ENCODE measurements around the gene TRPM6.
"Not testable (repeated sequence)": the region's sequence is repeated elsewhere in the genome, so short reads cannot be mapped to it uniquely, and the experiment has no call there.

TRPM6 gene, protein sequence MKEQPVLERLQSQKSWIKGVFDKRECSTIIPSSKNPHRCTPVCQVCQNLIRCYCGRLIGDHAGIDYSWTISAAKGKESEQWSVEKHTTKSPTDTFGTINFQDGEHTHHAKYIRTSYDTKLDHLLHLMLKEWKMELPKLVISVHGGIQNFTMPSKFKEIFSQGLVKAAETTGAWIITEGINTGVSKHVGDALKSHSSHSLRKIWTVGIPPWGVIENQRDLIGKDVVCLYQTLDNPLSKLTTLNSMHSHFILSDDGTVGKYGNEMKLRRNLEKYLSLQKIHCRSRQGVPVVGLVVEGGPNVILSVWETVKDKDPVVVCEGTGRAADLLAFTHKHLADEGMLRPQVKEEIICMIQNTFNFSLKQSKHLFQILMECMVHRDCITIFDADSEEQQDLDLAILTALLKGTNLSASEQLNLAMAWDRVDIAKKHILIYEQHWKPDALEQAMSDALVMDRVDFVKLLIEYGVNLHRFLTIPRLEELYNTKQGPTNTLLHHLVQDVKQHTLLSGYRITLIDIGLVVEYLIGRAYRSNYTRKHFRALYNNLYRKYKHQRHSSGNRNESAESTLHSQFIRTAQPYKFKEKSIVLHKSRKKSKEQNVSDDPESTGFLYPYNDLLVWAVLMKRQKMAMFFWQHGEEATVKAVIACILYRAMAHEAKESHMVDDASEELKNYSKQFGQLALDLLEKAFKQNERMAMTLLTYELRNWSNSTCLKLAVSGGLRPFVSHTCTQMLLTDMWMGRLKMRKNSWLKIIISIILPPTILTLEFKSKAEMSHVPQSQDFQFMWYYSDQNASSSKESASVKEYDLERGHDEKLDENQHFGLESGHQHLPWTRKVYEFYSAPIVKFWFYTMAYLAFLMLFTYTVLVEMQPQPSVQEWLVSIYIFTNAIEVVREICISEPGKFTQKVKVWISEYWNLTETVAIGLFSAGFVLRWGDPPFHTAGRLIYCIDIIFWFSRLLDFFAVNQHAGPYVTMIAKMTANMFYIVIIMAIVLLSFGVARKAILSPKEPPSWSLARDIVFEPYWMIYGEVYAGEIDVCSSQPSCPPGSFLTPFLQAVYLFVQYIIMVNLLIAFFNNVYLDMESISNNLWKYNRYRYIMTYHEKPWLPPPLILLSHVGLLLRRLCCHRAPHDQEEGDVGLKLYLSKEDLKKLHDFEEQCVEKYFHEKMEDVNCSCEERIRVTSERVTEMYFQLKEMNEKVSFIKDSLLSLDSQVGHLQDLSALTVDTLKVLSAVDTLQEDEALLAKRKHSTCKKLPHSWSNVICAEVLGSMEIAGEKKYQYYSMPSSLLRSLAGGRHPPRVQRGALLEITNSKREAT (N-terminal part only)

DNA sequence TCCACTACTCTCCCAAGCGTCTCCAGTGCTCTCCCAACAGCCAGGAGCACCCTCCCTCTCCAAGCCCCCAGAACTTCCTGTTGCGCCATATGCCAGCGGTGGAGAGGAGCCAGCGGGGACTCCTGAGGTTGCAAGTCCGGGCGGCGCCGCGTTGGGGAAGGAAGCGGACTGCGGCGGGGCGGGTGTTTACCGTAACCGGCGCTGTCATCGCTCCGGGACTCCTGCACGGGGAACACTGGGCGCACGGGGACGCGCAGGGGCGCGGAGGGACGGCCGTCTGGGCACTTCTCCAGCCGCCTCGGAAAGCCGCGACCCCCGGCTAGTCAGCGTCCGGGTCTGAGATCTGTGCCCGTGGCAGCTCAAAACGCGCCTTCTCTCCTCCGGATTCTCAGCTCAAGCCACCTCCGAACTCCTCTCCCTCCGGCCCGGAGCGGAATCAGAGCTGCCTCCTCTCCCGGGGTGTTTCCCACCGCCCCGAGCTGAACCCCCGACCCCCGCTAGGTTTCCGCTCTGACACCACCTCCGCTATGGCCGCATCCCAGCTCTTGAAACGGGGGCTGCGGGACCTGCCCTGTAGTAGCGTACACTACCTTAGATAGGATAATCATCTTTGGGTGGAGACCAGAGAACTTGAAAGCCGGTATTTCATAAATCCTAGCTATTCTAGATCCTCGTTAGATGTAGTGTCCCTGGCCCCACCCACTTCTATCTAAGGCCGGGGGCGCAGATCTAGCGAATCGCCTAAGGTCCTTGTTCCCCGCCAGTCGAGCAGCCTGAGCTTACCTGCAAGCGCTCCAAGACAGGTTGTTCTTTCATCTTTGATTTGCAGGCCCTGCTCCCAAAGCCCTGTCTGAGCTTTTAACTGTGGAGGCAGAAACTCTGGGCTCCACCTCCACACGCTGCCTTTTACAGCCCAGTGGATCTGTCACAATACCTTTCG, at the start of gene TRPM6:
TSS of gene TRPM6 (minus strand) at position 881 of the 940 bp plus-strand sequence. CDS start at position 816, 65 bp downstream.
- ATAC-seq, result no peak

- ATAC-seq, result no peak
Observed at GRCh38 chr9:74935008-74935407, 47.3 kb upstream of the TRPM6 start.

- no peak for ATAC-seq
Observed at GRCh38 chr9:74921737-74922136, 34.0 kb upstream of the TRPM6 start.

GRCh38 chr9:74920944-74921626, 33.4 kb upstream of the TRPM6 start:
- no peak for ATAC-seq

DNA sequence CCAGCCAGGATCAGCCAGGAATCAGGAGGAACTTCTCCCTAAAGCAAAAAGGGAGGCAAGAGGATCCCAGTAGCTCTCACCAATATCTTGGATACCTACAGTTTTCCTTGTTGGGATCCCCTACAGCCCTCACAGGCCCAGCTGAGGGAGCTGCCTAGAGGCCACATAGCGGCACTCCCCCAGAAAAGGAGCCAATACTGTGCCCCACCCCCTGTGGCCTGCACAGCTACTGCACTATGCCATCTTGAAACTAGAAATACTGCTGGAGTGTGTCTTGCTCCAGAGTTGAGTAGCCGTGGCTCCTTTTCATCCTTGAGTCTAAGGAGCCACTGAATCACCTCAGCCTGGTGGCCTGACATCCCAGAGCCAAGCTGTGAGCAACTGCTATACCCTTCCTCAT, 22.3 kb upstream of the TRPM6 start:
- no peak for ATAC-seq

DNA sequence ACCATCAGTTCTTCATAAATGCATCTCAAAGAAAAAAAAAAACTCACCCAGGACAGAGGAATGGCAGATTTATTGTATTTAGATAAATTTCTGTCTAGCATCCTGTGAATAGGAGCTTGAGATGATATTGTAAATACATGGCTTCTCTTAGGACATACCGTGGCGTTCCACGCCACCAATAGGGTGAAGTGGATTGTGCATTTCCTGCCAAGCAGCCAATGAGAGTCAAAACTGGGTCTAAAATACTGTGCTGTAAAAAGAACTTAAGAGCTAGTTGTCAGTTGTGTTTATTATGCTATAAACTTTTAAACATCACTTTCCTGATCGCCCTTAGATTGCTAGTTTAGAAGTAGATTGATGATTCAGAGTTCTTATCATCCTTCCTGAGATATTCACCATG, 20.9 kb upstream of the TRPM6 start:
- no peak for ATAC-seq

- no peak for ATAC-seq
Observed at GRCh38 chr9:74907085-74907484, 19.4 kb upstream of the TRPM6 start.

- no peak for ATAC-seq
Observed at GRCh38 chr9:74901001-74901400, 13.3 kb upstream of the TRPM6 start.

DNA sequence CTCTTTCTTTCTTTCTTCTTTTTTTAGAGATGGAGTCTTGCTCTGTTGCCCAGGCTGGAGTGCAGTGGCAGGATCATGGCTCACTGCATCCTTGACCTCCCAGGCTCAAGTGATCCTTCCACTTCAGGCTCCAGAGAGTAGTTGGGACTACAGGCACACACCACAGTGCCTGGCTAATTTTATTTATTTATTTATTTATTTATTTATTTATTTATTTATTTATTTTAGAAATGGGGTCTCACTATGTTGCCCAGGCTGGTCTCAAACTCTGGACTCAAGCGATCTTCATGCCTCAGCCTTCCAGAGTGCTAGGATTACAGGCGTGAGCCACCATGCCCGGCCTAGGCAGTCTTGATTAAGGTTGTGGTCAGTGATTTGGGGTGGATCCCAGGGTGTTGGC, 728 bp upstream of the TRPM6 start:
- ATAC-seq, result not testable (repeated sequence)

GRCh38 chr9:74887981-74888370, 255 bp upstream of the TRPM6 start:
- ATAC-seq, result no peak

DNA sequence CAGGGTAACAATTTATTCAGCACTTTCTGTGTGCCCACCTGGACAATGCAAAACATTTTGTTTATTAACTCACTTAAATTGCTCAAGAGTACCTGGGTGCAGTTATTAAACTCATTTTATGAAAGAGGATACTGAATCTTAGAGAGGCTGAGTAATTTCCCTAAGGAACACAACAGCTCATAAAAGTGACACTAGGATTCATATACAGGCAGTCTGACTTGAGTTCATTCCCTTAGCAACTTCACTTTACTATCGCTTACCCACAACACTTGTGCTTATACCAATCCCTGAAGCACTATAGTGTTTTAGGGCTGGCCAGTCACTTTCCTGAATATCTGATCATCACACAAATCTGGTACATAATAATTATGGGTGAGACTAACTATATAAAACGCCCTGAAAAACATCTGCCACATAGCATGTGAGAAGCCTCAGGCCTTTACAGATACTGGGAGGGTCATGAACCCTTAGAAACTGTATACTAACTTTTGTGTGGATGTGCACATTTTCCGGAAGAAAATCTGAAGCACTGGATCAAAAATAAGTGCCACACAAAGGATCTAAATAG, 11.3 kb downstream of the TRPM6 start:
- no peak for ATAC-seq

- no peak for ATAC-seq
Observed at GRCh38 chr9:74875656-74876055, 12.1 kb downstream of the TRPM6 start.

- ATAC-seq, result no peak
Observed at GRCh38 chr9:74874220-74874619, 13.5 kb downstream of the TRPM6 start.

- no peak for ATAC-seq
Observed at GRCh38 chr9:74872619-74873233, 15.0 kb downstream of the TRPM6 start.

GRCh38 chr9:74867483-74867882, 20.2 kb downstream of the TRPM6 start:
- ATAC-seq, result no peak

DNA sequence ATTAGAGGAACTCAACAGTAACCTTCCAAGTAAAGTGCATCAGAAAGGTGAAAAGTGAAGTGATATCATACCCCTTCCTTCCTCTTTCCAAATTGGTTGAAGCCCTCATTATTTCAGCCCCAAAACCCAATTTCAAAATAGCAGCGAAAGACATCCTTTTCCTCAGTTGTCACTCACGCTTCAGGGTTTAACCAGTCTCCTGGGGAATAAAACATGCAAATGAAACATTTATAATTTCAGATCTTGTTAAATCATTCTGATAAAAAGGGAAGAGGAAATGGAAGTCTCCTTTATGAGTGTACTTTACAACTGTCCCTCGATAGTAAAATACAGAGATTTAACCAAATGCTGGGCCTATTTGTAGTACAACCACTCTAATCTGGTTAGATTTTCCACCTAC, 22.5 kb downstream of the TRPM6 start:
- no peak for ATAC-seq

DNA sequence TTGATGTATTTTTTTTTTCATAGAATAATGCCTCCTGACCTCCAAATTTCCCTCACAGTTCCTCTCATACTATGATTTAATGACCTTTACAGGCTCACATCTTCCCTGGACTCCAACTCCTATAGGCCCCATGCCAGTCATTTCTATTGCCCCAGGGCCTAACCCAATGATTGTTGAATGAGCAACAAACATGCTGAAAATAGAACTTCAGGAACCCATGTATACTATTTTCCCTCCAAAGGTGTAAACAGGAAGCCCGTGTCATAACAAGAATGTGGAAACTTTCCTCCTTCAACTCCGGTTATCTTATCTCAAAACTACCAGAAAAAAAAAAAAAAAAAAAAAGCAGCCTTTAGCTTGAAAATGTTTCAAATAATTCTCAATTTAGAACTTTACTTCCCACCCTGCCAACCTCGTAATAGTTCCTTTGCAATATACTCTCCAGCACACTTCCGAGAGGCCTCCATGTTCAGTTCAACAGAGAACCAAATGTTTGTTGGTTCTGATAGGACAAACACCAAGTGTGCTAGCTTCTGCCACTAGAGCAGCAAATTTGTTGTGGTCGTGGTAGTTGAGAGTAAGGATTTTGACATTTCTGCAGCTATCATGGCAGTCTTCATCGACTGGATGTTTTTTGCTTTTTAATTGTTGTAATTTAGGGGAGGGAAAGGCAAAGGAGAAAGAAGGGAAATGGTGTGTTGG, 25.8 kb downstream of the TRPM6 start:
- no peak for ATAC-seq

DNA sequence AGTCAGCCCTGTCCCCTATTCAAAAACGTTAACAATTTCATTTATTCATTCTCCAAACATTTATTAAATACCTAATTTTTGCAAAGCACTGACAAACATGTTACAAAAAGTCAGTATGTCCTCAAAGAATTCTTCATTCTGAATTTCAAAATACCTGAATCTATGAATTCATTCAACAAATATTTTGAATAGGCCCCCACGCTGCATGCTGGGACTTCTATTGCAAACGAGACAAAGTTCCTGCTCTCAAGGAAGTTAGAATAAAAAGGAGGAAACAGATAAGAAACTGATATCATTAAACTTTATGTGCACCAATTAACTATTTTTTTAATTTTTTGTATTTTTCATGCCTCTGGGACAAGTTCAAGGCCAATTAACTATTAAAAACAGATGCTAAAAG, 26.6 kb downstream of the TRPM6 start:
- ATAC-seq, result no peak

DNA sequence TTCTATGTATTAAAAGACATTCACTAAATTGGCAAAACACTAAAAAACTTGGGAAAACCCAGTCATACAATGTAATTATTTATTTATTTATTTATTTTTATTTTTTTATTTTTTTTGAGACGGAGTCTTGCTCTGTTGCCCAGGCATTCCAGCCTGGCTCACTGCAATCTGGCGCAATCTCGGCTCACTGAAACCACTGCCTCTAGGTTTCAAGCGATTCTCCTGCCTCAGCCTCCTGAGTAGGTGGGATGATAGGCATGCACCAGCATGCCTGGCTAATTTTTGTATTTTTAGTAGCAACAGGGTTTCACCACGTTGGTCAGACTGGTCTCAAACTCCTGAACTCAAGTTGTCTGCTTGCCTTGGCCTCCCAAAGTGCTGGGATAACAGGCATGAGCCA, 27.5 kb downstream of the TRPM6 start:
- not testable (repeated sequence) for ATAC-seq

- no peak for ATAC-seq
Observed at GRCh38 chr9:74859786-74860185, 27.9 kb downstream of the TRPM6 start.

Data from activated CD4-positive, CD25-positive, alpha-beta regulatory T cell treated with anti-CD3 and anti-CD28 coated beads, Interleukin-2, amount 50 U/mL, for 24 hours (primary cell).